Measurements from ENCODE around the gene EIF2D.

Gene EIF2D

DNA sequence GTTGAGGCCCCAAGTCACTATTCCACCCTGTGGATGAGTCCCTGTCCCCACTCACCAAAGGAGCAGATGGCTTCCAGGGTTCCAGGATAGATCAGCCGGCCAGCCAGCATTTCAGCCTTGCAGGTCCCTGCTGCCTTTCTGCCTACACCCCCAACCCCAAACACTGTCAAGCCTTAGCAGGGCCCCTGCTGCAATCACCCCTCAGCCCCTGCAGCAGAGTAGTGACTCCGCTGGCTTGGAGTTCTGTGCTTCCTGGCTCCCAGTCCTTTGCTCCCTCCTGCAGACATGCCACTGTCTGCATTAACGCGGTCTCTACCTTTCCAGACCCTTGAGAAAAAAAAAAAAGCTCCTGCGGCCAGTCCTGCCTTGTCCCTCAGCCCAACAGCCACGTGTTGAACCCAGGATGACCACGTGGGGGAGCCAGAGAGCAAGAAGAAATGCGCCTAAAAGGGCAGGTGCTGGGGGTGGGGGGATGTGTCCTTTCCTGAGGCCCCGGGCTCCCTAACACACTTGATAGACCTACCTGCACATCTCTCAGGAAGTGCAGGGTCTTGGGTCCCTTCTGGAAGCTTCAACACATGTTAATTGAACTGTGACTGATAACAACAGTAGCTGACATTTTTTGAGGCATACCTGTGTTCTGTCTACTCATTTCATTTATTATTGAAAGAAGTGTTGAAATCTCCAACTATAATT is 67.6 kb downstream of the EIF2D start:
- DNase-seq: peak; percentile 86

All from activated CD8-positive, alpha-beta memory T cell treated with anti-CD3 and anti-CD28 coated beads, Interleukin-2, amount 50 U/mL, for 4 hours (primary cell).